Heart right ventricle (tissue), 16 donors: ENCODE data around the gene SKA3. TPM values are rescaled to one million over a fixed set of nuclear protein-coding genes. Genes with fewer than 3 reads are reported as not detected.
"Not testable (repeated sequence)": the region's sequence is repeated elsewhere in the genome, so short reads cannot be mapped to it uniquely, and the experiment has no call there.

ENCODE experiments used
- ATAC-seq, 8 donors: fragments of 200-7000 bp; cut with Tn5 transposase; one replicate each; pipeline ENCODE4 v1.9.1; 2020; ENCODE audit warnings: mild to moderate bottlenecking in 8 of 8, moderate library complexity in 8 of 8, moderate number of reproducible peaks in 1 of 8
- DNase-seq, 2 donors: peaks; one replicate each; pipeline ENCODE4 v3.0.0-alpha.2; 2020
- H3K27ac ChIP-seq, 10 donors: fragments of 200-600 bp; sonication (generic) in 2 of 10; one replicate each; pipeline versions ENCODE4 v1.5.0 to v1.8.0; 2020 to 2022; ENCODE audit warnings: mild to moderate bottlenecking in 3 of 10
- H3K27me3 ChIP-seq, 7 donors: fragments of 200-600 bp; one replicate each; pipeline ENCODE4 v1.8.0; 2021 to 2022; ENCODE audit warnings: mild to moderate bottlenecking in 2 of 7
- H3K36me3 ChIP-seq, 9 donors: fragments of 200-600 bp; sonication (generic) in 1 of 9; one replicate each; pipeline versions ENCODE4 v1.5.0 to v1.8.0; 2020 to 2022; ENCODE audit warnings: mild to moderate bottlenecking in 2 of 9
- H3K4me1 ChIP-seq, 9 donors: fragments of 200-600 bp; sonication (generic) in 1 of 9; one replicate each; pipeline versions ENCODE4 v1.5.0 to v1.8.0; 2020 to 2022; ENCODE audit warnings: mild to moderate bottlenecking in 4 of 9
- H3K4me3 ChIP-seq, 10 donors: fragments of 200-600 bp; sonication (generic) in 2 of 10; one replicate each; pipeline versions ENCODE4 v1.5.0 to v1.8.0; 2020 to 2022; ENCODE audit warnings: mild to moderate bottlenecking in 7 of 10, moderate library complexity in 2 of 10
- H3K9me3 ChIP-seq, 11 donors: fragments of 200-600 bp in 10 of 11; sonication (generic) in 2 of 11; one replicate each; pipeline versions ENCODE4 v1.5.0 to v1.8.0; 2013 to 2022; ENCODE audit warnings: mild to moderate bottlenecking in 2 of 11, control low read depth in 1 of 11, moderate library complexity in 1 of 11
- WGBS, 2 donors: extraction: QIAGEN DNeasy Blood & Tissue Kit; methylation state at CpG; one replicate each; pipeline ENCODE4 v1.1.7; 2013; ENCODE audit warnings: inconsistent platforms in 1 of 2; 5-methylcytosine and 5-hydroxymethylcytosine counted together
- intact Hi-C, 10 donors: fragments of 100-400 bp; cut with DNase I; formaldehyde crosslinking; loops; one replicate each; pipeline versions ENCODE4 v1.11.1 to v1.14.2; 2022
- long read RNA-seq, 3 donors: library from polyadenylated mRNA; unstranded; transcript quantifications; one replicate each; pipeline ENCODE4 v2.0.0, GENCODE V29; 2020 to 2021
- polyA plus RNA-seq, 2 donors: library from polyadenylated mRNA; stranded (reverse); fragments of 200-250 nt; gene quantifications; one replicate each; pipeline ENCODE4 v1.2.3, GENCODE V29; 2013
- total RNA-seq, 10 donors: library from RNA; stranded (reverse); fragmentation: NEBNext Ultra II Directional in 3 of 10; extraction: Animal tissue kit (Norgen Biotek cat#: 25700) in 3 of 10; gene quantifications; one replicate each; pipeline versions ENCODE4 v1.2.1 to v1.2.4, GENCODE V29; 2021 to 2023
- TF ChIP-seq, protein P1 (sequence below), 9 donors: fragments of 200-600 bp; sonication (generic) in 2 of 9; IDR thresholded peaks; one replicate each; pipeline versions ENCODE4 v1.5.0 to v1.8.0; 2021 to 2022; ENCODE audit warnings: antibody characterized with exemption in 9 of 9, mild to moderate bottlenecking in 5 of 9, moderate library complexity in 1 of 9
- donor health status: Arrhythmogenic right ventricular cardiomyopathy.
- donor health status: ischemic (EF 13 %, LVEDD 7.1; RV severe dilation, severe dysfunction).
- donor health status: healthy with polysubstance abuse.
- donor health status: DM: no; HTN: yes; CAD: no.
- donor health status: DM: no; HTN: no; CAD: no.
- donor health status: ischemic (EF 25% LVEDD 6.9; RV normal size, moderate dysfunction).
- donor health status: ischemic (EF 25% LVEDD 5.7; RV mildly dilated, moderate dysfunction).
- donor health status: healthy.
- donor health status: DM: yes; HTN: yes; CAD: no.
- donor health status: Ischemic cardiomyopathy.
- donor health status: ischemic (EF 35%, LVEDD 5.7; RV mildly dilated, moderate dysfunction).
- donor health status: nonischemic (EF 11% LVEDD 7.7; RV severe dilation, severe dysfunction).
- donor health status: DM: yes; HTN: yes; CAD: no.
- donor health status: PGD.
- donor health status: ischemic (EF 29% LVEDD 5.4; RV normal size, mild dysfunction).
- donor health status: nonischemic (EF 23%, LVEDD 6.1; RV moderate dilation, normal function).

The SKA3 gene
- 1 to 10 TPM in 3 of 10 donors, under 1 TPM in 6, not detected in 1; 0.07 to 1.8 (median 0.23) TPM for total RNA-seq
- under 1 TPM; 0.06 to 0.15 TPM for polyA plus RNA-seq
- long read RNA-seq, donor 1, result 0 reads
- long read RNA-seq, donor 2, result 0 reads
- long read RNA-seq, donor 3, result 0 reads

DNA sequence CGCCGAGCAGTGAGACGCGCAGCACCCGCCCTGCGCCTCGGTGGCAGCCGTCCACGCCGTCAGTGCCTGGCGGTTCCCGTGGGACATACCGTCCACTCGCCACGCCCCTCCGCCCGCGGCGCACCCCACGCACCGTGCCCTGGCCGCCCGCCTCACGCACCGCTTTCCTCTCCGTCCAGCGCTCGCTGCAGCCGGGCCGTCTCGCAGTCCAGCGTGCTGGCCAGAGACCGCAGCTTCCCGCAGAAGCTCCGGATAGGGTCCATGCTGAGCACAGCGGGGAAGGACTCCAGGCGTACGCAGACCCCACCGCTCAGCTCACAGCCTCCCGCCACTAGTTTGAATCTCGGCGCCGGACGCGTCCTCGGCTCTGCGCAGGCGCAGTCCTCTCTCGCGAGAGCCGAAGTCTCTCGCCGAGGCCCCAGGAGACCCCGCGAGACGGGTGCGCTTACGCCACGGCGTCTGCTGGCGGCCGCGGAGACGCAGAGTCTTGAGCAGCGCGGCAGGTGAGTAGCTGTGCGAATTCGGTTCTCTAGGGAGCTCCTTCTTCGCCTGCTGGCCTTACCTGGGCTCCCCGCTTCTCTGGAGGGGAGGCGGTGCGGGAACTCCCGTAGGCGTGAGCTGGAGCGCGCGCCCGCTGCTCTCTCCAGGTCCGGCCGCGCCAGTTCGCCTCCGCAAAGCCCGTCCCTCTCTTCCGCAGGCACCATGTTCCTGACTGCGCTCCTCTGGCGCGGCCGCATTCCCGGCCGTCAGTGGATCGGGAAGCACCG is at the start of gene SKA3, which contains the start of gene MRPL57:
Gene SKA3, minus strand, starts transcription at position 338 of the 767 bp plus-strand sequence. Its CDS starts 75 bp downstream, at position 263.
Gene MRPL57, plus strand, starts transcription at position 444 of the 767 bp plus-strand sequence. Its CDS starts 259 bp downstream, at position 703.
- Histone ChIP-seq H3K4me3 (peak within 1 kb of the TSS; percentile 72 to 98 (median 84)), H3K4me1 (peaks cover 3 to 29% (median 16%) of the 10 kb centered on the region in 9 donors), H3K36me3 (no peaks in the 10 kb centered on the region), H3K27ac (peak within 1 kb of the TSS; percentile 92 to 99 (median 96)), H3K27me3 (no peaks in the 10 kb centered on the region), H3K9me3 (no peaks in the 10 kb centered on the region)
- DNase-seq (peak; percentile 90 to 94), ATAC-seq (peak; percentile 98 to 100 (median 99))
- intact Hi-C loops, result loop anchor here in 6 of 10 donors (5.0 to 10.0 kb wide), 4 partner anchors 118 to 301 kb away; no protein-coding TSS in a partner anchor
- WGBS, 2 donors, result 0% methylated on average over 91 to 93 of the region's 93 CpGs
- TF ChIP-seq, protein P1, sequence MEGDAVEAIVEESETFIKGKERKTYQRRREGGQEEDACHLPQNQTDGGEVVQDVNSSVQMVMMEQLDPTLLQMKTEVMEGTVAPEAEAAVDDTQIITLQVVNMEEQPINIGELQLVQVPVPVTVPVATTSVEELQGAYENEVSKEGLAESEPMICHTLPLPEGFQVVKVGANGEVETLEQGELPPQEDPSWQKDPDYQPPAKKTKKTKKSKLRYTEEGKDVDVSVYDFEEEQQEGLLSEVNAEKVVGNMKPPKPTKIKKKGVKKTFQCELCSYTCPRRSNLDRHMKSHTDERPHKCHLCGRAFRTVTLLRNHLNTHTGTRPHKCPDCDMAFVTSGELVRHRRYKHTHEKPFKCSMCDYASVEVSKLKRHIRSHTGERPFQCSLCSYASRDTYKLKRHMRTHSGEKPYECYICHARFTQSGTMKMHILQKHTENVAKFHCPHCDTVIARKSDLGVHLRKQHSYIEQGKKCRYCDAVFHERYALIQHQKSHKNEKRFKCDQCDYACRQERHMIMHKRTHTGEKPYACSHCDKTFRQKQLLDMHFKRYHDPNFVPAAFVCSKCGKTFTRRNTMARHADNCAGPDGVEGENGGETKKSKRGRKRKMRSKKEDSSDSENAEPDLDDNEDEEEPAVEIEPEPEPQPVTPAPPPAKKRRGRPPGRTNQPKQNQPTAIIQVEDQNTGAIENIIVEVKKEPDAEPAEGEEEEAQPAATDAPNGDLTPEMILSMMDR (IDR thresholded peaks at IDR 0.05), result peak in 4 of 9 donors; percentile 15 to 31 (median 22)

DNA sequence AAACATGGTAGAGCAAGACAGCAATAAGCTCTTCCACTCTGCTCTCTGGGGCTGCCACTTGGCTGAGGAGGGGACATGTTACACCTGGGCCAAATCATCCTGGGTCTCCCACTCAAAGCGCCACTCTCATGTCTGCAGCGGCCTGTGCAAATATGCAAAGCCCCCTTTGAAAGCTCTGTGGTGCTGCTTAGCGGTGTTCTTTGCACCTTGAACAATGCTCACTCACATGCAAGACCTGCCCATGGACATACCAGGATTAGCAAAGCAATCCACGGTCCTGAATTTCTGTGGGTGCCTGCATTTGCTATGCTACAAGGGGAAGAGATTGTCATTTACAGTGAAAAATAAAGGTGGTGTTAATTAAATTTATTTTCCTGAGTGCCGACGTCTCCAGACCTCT is 48.7 kb upstream of the SKA3 start:
- 88% methylated on average over 6 of the region's 6 CpGs for WGBS, 2 donors
- ATAC-seq, result no peak
- TF ChIP-seq, protein P1 (IDR thresholded peaks at IDR 0.05), result no peak
- H3K27me3 ChIP-seq, result no peaks in the 10 kb centered on the region
- DNase-seq, result no peak
- peaks cover 0 to 29% (median 11%) of the 10 kb centered on the region in 11 donors for H3K9me3 ChIP-seq
- no peaks in the 10 kb centered on the region for H3K4me1 ChIP-seq
- H3K4me3 ChIP-seq, result no peak overlapping the region
- no peaks in the 10 kb centered on the region for H3K36me3 ChIP-seq
- intact Hi-C loops, result no loop called here
- H3K27ac ChIP-seq, result no peak overlapping the region

DNA sequence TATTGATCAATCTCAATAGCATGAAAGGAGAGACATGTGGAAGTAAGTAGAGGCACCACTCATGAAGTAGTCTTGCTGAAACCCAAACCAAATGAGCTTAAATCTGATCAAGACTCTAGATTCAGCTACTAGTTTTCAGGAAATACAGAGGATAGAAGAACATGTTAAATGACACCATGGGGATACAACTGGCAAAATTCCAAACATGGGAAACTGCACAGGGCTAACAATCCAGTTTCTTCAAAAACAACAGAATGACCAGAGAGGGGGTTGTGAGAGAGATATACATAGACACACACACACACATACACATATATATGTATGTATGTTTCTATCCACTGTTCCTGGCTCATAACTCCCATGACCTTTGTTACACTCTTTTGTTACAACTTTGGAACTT is 44.9 kb upstream of the SKA3 start:
- no peak for DNase-seq

DNA sequence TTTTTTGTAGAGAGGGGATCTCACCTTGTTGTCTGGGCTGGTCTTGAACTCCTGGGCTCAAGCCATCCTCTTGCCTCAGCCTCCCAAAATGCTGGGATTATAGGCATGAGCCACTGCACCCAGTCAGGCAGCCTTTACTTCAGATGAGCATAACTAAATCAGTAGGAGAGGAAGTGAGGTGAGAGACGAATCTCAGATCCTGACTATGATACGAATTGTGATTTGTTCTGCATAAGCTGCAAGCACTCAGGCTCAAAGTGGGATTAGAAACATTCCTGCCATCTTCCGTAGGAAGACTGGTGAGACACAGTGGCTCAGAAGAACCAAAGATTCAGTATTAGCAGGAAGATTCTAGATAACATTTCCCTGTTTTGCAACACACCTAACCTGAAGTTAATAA is 43.4 kb upstream of the SKA3 start:
- H3K27ac ChIP-seq, DNase-seq, H3K4me3 ChIP-seq, H3K27me3 ChIP-seq, H3K36me3 ChIP-seq, ATAC-seq, H3K4me1 ChIP-seq, intact Hi-C loops: not testable (repeated sequence)
- WGBS, 2 donors, result 69 to 72% methylated on average over 3 of the region's 3 CpGs
- H3K9me3 ChIP-seq, result peaks cover 0 to 29% (median 11%) of the 10 kb centered on the region in 11 donors

More for the DNA sequence above, 44.9 kb upstream of the SKA3 start:
- Histone ChIP-seq H3K27me3 (no peaks in the 10 kb centered on the region), H3K9me3 (peaks cover 0 to 29% (median 11%) of the 10 kb centered on the region in 11 donors), H3K36me3 (no peaks in the 10 kb centered on the region), H3K4me3 (no peak overlapping the region), H3K27ac (no peak overlapping the region), H3K4me1 (no peaks in the 10 kb centered on the region)
- TF ChIP-seq, protein P1 (IDR thresholded peaks at IDR 0.05), result no peak
- no peak for ATAC-seq
- intact Hi-C loops, result no loop called here
